Right lobe of liver (tissue), 6 donors: ENCODE measurements around the gene RAPGEF2. TPM values are rescaled to one million over a fixed set of nuclear protein-coding genes. Genes with fewer than 3 reads are reported as not detected.

ENCODE experiments used
- ATAC-seq, 4 donors: fragments of 200-7000 bp; cut with Tn5 transposase; one replicate each; pipeline ENCODE4 v1.9.1; 2020; ENCODE audit warnings: mild to moderate bottlenecking in 4 of 4, moderate library complexity in 4 of 4
- DNase-seq, 3 donors: peaks; one replicate each; pipeline ENCODE4 v3.0.0-alpha.2; 2020
- H3K27ac ChIP-seq, 3 donors: fragments of 200-600 bp; one replicate each; pipeline ENCODE4 v1.8.0; 2022
- H3K27me3 ChIP-seq, 2 donors: fragments of 200-600 bp; one replicate each; pipeline ENCODE4 v1.8.0; 2022
- H3K36me3 ChIP-seq, 4 donors: fragments of 200-600 bp; sonication (generic) in 1 of 4; one replicate each; pipeline versions ENCODE4 v1.5.1 to v1.8.0; 2017 to 2022; ENCODE audit warnings: control low read depth in 1 of 4
- H3K4me1 ChIP-seq, 4 donors: fragments of 200-600 bp; sonication (generic) in 1 of 4; one replicate each; pipeline versions ENCODE4 v1.5.1 to v1.8.0; 2017 to 2022; ENCODE audit warnings: control low read depth in 1 of 4
- H3K4me3 ChIP-seq, 3 donors: fragments of 200-600 bp; one replicate each; pipeline ENCODE4 v1.8.0; 2022
- H3K9me3 ChIP-seq, 4 donors: fragments of 200-600 bp; sonication (generic) in 1 of 4; one replicate each; pipeline versions ENCODE4 v1.5.1 to v1.8.0; 2017 to 2022; ENCODE audit warnings: control low read depth in 1 of 4
- CTCF ChIP-seq, 4 donors: fragments of 200-600 bp in 3 of 4; fragments of 450-650 bp in 1 of 4; IDR thresholded peaks; one replicate each; pipeline versions ENCODE4 v1.5.1 to v1.8.0; 2016 to 2022; ENCODE audit warnings: antibody characterized with exemption in 4 of 4, mild to moderate bottlenecking in 2 of 4
- POLR2A ChIP-seq: fragments of 450-650 bp; IDR thresholded peaks from one replicate; pipeline ENCODE4 v1.6.1; 2017; ENCODE audit warnings: antibody characterized with exemption, mild to moderate bottlenecking
- WGBS: methylation state at CpG from one replicate; pipeline ENCODE4 v1.1.6; 2018; ENCODE audit warnings: low coverage, low lambda C conversion rate; ENCODE audit not compliant: insufficient coverage; ENCODE audit errors: missing lambda C conversion rate; 5-methylcytosine and 5-hydroxymethylcytosine counted together
- intact Hi-C, 2 donors: fragments of 100-400 bp; cut with DNase I; formaldehyde crosslinking; loops; one replicate each; pipeline versions ENCODE4 v1.11.2 to v1.14.1; 2022
- total RNA-seq, 6 experiments: library from RNA; depleted of rRNA in 2 of 6; stranded (reverse); fragments of >200 nt in 2 of 6; fragmentation: NEBNext Ultra II Directional in 3 of 6; extraction: Animal tissue kit (Norgen Biotek cat#: 25700) in 3 of 6; gene quantifications; one replicate each; pipeline versions ENCODE4 v1.1.0 to v1.2.4, GENCODE V29; 2016 to 2023
- donor health status: DM: no; HTN: yes; CAD: no.
- donor health status: DM: no; HTN: no; CAD: no.
- donor health status: DM: no; HTN: no; CAD: no.
- donor health status: DM: no; HTN: yes; CAD: no.
- donor health status: DM: no; HTN: yes; CAD: no.

Gene RAPGEF2
- total RNA-seq, 6 experiments from 2014 or later, result 22.1 to 32.1 (median 27.2) TPM

DNA sequence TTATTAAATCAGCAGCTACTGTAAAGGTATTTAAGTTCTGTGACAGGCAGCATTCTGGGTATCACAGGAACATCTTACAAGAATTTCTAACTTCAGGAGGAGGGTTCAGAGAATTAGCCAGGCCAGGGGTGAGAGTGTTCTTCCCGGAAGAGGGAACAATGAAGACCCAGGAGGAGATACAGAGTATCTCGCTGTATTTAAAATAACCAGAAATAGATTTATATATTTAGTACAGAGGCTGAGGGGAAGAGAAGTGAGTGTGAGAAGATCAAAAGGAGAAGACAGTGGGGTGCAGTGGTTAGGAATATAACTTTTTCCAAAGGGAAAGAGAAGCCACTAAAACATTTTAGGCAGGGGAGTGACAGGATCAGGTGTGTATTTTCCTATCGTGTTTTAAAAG is 186.8 kb downstream of the RAPGEF2 start:
- no peaks in the 10 kb centered on the region for H3K4me1 ChIP-seq
- no peak for TF ChIP-seq CTCF (IDR thresholded peaks at IDR 0.05)
- TF ChIP-seq POLR2A, result no peak
- ATAC-seq (no peak), DNase-seq (no peak)
- no peaks in the 10 kb centered on the region for H3K36me3 ChIP-seq
- intact Hi-C loops, result no loop called here
- H3K9me3 ChIP-seq, result no peaks in the 10 kb centered on the region
- no peak overlapping the region for H3K27ac ChIP-seq
- WGBS, result 84% methylated on average over 3 of the region's 3 CpGs
- H3K27me3 ChIP-seq, result no peaks in the 10 kb centered on the region
- no peak overlapping the region for H3K4me3 ChIP-seq

DNA sequence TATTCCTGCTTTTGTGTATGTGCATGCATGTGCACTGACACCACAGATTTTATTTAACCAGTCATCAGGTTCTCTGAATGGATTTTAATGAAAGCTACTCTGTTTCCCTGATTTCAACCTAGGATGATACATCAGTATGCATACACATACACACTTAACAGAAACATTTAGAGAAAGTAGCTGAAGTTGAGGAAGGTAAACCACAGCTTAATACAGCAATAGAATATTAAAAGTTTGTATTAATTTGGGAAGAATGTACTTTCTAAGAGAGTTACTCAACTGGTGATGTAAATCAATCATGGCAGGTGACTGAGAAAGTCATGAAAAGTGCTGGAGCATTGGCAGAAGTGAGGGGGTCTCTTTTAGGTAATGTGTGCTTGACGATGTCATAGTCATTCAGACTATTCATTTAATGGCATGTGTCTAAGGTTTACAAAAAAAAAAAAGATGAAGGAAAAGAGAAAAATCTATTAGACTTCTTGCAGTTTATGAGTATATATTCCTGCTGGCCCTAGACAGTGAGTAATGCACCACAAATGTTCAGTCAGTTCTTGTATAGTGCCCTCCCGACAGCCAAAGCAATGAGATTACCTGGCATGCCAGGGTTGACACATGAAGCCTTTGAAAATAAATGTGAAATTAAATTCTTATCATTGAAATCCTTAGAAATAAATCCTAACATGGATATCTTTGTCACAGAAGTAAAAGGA is 187.6 kb downstream of the RAPGEF2 start:
- H3K36me3 ChIP-seq, result no peaks in the 10 kb centered on the region
- H3K27me3 ChIP-seq, result no peaks in the 10 kb centered on the region
- no peak overlapping the region for H3K27ac ChIP-seq
- WGBS, result 95% methylated on average over 2 of the region's 2 CpGs
- DNase-seq (no peak), ATAC-seq (no peak)
- H3K4me1 ChIP-seq, result no peaks in the 10 kb centered on the region
- no peaks in the 10 kb centered on the region for H3K9me3 ChIP-seq
- TF ChIP-seq CTCF (IDR thresholded peaks at IDR 0.05), result no peak
- no peak for TF ChIP-seq POLR2A
- intact Hi-C loops, result no loop called here
- H3K4me3 ChIP-seq, result no peak overlapping the region

- no peaks in the 10 kb centered on the region for H3K36me3 ChIP-seq
- ATAC-seq, result no peak
- no peak for TF ChIP-seq CTCF (IDR thresholded peaks at IDR 0.05)
- TF ChIP-seq POLR2A, result no peak
- no peaks in the 10 kb centered on the region for H3K27me3 ChIP-seq
- no peak overlapping the region for H3K27ac ChIP-seq
- 82% methylated on average over 3 of the region's 3 CpGs for WGBS
- H3K9me3 ChIP-seq, result no peaks in the 10 kb centered on the region
- no peak for DNase-seq
- H3K4me3 ChIP-seq, result no peak overlapping the region
- intact Hi-C loops, result no loop called here
- no peaks in the 10 kb centered on the region for H3K4me1 ChIP-seq
These were observed 188.3 kb downstream of the RAPGEF2 start for GRCh38 chr4:159291176-159291575.

GRCh38 chr4:159292137-159292896 is 189.4 kb downstream of the RAPGEF2 start:
- ATAC-seq (peak in 3 of 4 donors; percentile 13 to 38 (median 18)), DNase-seq (no peak)
- no peak for TF ChIP-seq POLR2A
- TF ChIP-seq CTCF (IDR thresholded peaks at IDR 0.05), result peak in 1 of 4 donors; percentile 6
- H3K4me1 ChIP-seq, result no peaks in the 10 kb centered on the region
- 86% methylated on average over 4 of the region's 4 CpGs for WGBS
- no peaks in the 10 kb centered on the region for H3K27me3 ChIP-seq
- H3K9me3 ChIP-seq, result no peaks in the 10 kb centered on the region
- intact Hi-C loops, result no loop called here
- no peak overlapping the region for H3K27ac ChIP-seq
- H3K36me3 ChIP-seq, result no peaks in the 10 kb centered on the region
- H3K4me3 ChIP-seq, result no peak overlapping the region
